Epithelial cell of esophagus (primary cell): ENCODE data around the gene ARHGEF33.

ENCODE experiments used
- DNase-seq: peaks from one replicate; pipeline ENCODE4 v3.0.0; 2010; ENCODE audit warnings: low read depth
- H3K4me3 ChIP-seq: 2 replicates; pipeline ENCODE4 v1.5.1; 2011; ENCODE audit warnings: mild to moderate bottlenecking, low read length, control low read depth
- CTCF ChIP-seq: IDR thresholded peaks from 2 replicates; pipeline ENCODE4 v1.5.1; 2011; ENCODE audit warnings: low read depth, mild to moderate bottlenecking, low read length, control low read depth, inconsistent platforms; ENCODE audit not compliant: insufficient read depth; ENCODE audit errors: missing control alignments

The ARHGEF33 gene

GRCh38 chr2:38871432-38871831 is 18.2 kb upstream of the ARHGEF33 start:
- no peak for TF ChIP-seq CTCF
- DNase-seq, result no peak
- no peak overlapping the region for H3K4me3 ChIP-seq

GRCh38 chr2:38873763-38874162 is 15.9 kb upstream of the ARHGEF33 start:
- no peak for DNase-seq
- no peak for TF ChIP-seq CTCF
- H3K4me3 ChIP-seq, result no peak overlapping the region

- peak overlapping the region; percentile 97 for H3K4me3 ChIP-seq
- TF ChIP-seq CTCF, result no peak
- DNase-seq, result no peak
Observed at GRCh38 chr2:38875227-38875575, 14.5 kb upstream of the ARHGEF33 start.

GRCh38 chr2:38875576-38876367 is 13.9 kb upstream of the ARHGEF33 start, which contains the start of the genes DHX57 and MORN2:
DHX57 (minus strand) TSS chr2:38875934; CDS start chr2:38868405, 7,529 bp downstream.
MORN2 (plus strand) TSS chr2:38875976.
- H3K4me3 ChIP-seq, result peak within 1 kb of the TSS; percentile 97
- TF ChIP-seq CTCF, result no peak
- DNase-seq, result peak; percentile 86

- peak overlapping the region; percentile 97 for H3K4me3 ChIP-seq
- TF ChIP-seq CTCF, result no peak
- no peak for DNase-seq
Observed at GRCh38 chr2:38876407-38876806, 13.3 kb upstream of the ARHGEF33 start.

GRCh38 chr2:38886063-38886462 is 3.6 kb upstream of the ARHGEF33 start:
- no peak for DNase-seq
- TF ChIP-seq CTCF, result no peak
- H3K4me3 ChIP-seq, result no peak overlapping the region

GRCh38 chr2:38887347-38887746 is 2.3 kb upstream of the ARHGEF33 start:
- no peak overlapping the region for H3K4me3 ChIP-seq
- no peak for TF ChIP-seq CTCF
- DNase-seq, result no peak
